ENCODE data around the gene INIP.

The INIP gene

GRCh38 chr9:112665347-112665746 lies 52.6 kb downstream of the INIP start:
- DNase-seq = no peak

- DNase-seq = no peak
Observed at GRCh38 chr9:112664531-112664930, 53.4 kb downstream of the INIP start.

- DNase-seq = no peak
Observed at GRCh38 chr9:112663681-112664080, 54.2 kb downstream of the INIP start.

GRCh38 chr9:112659906-112660305 lies 58.0 kb downstream of the INIP start:
- no peak for DNase-seq

DNA sequence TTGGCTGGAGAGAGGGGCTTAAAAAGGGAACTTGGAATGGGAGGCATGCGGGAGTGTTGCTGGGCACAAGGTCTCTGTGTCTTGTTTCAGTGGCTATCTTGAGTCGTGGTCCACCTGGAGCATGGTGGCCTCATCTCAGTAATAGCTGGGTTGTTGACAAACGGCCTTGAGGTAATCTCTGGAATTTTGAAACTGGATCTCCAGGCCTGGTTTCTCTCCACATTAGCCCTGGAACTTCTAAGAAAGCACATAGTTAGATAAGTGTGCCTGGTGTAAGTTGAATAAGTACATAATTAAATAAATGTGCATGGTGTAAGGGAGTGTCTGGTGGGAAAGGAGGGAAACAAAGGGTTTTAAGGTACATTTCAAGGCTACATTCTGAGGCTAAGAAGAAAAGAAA lies 62.2 kb downstream of the INIP start:
- no peak for DNase-seq

DNA sequence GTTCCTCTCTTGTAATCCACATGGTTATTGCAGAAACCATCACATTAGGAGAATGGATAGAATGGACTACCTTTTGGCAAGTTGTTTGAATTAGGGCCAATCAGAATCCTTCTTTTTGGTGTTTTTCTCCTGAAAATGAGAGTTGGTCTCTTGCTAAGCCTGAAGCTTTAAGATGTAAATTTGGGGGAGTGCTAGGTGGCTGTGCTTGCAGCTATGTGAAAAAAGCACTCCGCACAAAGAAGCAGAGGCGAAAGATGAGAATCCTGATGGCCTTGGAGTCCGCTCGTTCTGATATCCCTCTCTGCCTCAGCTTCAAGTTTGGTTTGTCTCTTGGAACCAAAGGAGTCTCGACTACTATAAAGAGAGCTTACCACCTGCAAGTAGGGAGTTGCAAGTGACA lies 63.6 kb downstream of the INIP start:
- DNase-seq = no peak

- DNase-seq = no peak
Observed at GRCh38 chr9:112648624-112649023, 69.3 kb downstream of the INIP start.

GRCh38 chr9:112647596-112647995 lies 70.3 kb downstream of the INIP start:
- no peak for DNase-seq

DNA sequence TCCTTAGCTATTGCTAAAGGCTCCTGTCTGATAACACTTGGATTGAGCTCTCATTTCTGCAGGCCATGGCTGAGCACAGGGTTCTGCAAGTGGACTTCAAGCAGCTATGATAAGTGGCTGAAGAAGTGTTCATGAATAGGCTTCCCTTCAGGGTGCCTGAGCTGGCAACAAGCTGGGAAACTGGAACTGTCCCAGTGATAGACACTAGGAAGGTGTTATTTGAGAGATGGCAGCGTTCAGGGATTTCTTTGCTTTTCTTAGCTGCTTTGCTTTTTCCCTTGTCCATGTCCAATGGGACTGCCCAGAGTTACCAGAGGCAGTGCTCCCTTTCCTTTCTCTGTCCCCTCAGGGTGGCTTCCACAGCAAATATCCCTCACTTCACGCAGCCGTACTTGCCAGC lies 75.8 kb downstream of the INIP start:
- no peak for DNase-seq

- DNase-seq = no peak
Observed at GRCh38 chr9:112640311-112640710, 77.6 kb downstream of the INIP start.

Measured in SHP77 treated with DMSO at 0.1 percent for 48 hours (cell line).